Thyroid gland (tissue), 4 donors: ENCODE data around the gene ARNT2. TPM values are rescaled to one million over a fixed set of nuclear protein-coding genes. Genes with fewer than 3 reads are reported as not detected.

ENCODE experiments used
- DNase-seq, 2 donors: peaks; one replicate each; pipeline ENCODE4 v3.0.0-alpha.2; 2019
- H3K27ac ChIP-seq, 3 donors: fragments of 200-600 bp; sonication (generic); 1 replicate in 2 of 3; 2 replicates in 1 of 3; pipeline ENCODE4 v1.5.1; 2016 to 2019; ENCODE audit warnings: mild to moderate bottlenecking in 1 of 3, moderate library complexity in 1 of 3
- H3K27me3 ChIP-seq: fragments of 200-600 bp; sonication (generic); one replicate; pipeline ENCODE4 v1.5.1; 2019
- H3K36me3 ChIP-seq, 2 donors: fragments of 200-600 bp; sonication (generic); one replicate each; pipeline ENCODE4 v1.5.1; 2016 to 2019
- H3K4me1 ChIP-seq, 2 donors: fragments of 200-600 bp; sonication (generic); one replicate each; pipeline ENCODE4 v1.5.1; 2017 to 2019
- H3K4me3 ChIP-seq, 3 donors: fragments of 200-600 bp; sonication (generic); replicated peaks in 1 of 3; 1 replicate in 2 of 3; 2 replicates in 1 of 3; pipeline ENCODE4 v1.5.1; 2016; ENCODE audit warnings: mild to moderate bottlenecking in 1 of 3
- H3K9me3 ChIP-seq: fragments of 200-600 bp; sonication (generic); one replicate; pipeline ENCODE4 v1.5.1; 2017
- POLR2A ChIP-seq, 2 donors: fragments of 450-650 bp; IDR thresholded peaks; one replicate each; pipeline ENCODE4 v1.6.1; 2017; ENCODE audit warnings: antibody characterized with exemption in 2 of 2, mild to moderate bottlenecking in 2 of 2, moderate library complexity in 1 of 2
- WGBS, 2 donors: methylation state at CpG; one replicate each; pipeline ENCODE4 v1.1.5; 2017; 5-methylcytosine and 5-hydroxymethylcytosine counted together
- intact Hi-C: fragments of 100-400 bp; cut with DNase I; formaldehyde crosslinking; loops from one replicate; pipeline ENCODE4 v1.15.1; 2023
- total RNA-seq, 4 donors: library from RNA; depleted of rRNA; stranded (reverse); fragments of >200 nt; gene quantifications; one replicate each; pipeline ENCODE4 v1.2.3, GENCODE V29; 2016
- TF ChIP-seq, protein P1 (sequence below), 6 experiments: fragments of 200-600 bp in 3 of 6; fragments of 450-650 bp in 3 of 6; sonication (generic) in 3 of 6; IDR thresholded peaks; one replicate each; pipeline ENCODE4 v1.5.1; 2016 to 2019; ENCODE audit warnings: antibody characterized with exemption in 6 of 6, mild to moderate bottlenecking in 2 of 6, inconsistent platforms in 1 of 6, moderate library complexity in 1 of 6

The ARNT2 gene
- total RNA-seq, 4 donors from 2014 or later: 9.4 to 19.1 (median 13.8) TPM

DNA sequence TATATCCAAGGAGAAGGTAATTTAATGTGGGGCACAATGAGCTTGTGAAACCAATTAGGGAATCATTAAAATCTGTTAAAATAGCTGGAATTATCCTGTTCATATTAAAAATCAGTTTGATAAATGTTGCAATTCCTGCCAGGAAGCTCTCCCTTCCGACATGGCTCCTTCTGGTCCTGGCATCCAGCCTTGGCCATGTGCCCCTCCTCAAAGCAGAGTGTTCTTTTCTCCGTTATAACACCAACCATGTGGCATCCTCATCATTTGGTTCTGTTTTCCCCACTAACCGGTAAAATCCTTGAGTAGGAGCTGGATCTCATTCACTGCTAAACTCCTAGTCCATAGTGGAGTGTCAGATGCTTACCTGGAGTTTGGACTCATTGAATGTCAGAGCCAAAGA lies 127.2 kb downstream of the ARNT2 start:
- no peaks in the 10 kb centered on the region for H3K36me3 ChIP-seq
- intact Hi-C loops: no loop called here
- H3K4me1 ChIP-seq: peaks cover 7 to 12% of the 10 kb centered on the region in 2 donors
- DNase-seq: peak; percentile 46 to 51
- no peaks in the 10 kb centered on the region for H3K27me3 ChIP-seq
- WGBS, 2 donors: 31 to 44% methylated on average over 3 of the region's 3 CpGs
- no peak overlapping the region for H3K4me3 ChIP-seq
- no peaks in the 10 kb centered on the region for H3K9me3 ChIP-seq
- peak overlapping the region; percentile 22 to 52 (median 34) for H3K27ac ChIP-seq
- TF ChIP-seq POLR2A (IDR thresholded peaks at IDR 0.05): no peak
- TF ChIP-seq, protein P1, sequence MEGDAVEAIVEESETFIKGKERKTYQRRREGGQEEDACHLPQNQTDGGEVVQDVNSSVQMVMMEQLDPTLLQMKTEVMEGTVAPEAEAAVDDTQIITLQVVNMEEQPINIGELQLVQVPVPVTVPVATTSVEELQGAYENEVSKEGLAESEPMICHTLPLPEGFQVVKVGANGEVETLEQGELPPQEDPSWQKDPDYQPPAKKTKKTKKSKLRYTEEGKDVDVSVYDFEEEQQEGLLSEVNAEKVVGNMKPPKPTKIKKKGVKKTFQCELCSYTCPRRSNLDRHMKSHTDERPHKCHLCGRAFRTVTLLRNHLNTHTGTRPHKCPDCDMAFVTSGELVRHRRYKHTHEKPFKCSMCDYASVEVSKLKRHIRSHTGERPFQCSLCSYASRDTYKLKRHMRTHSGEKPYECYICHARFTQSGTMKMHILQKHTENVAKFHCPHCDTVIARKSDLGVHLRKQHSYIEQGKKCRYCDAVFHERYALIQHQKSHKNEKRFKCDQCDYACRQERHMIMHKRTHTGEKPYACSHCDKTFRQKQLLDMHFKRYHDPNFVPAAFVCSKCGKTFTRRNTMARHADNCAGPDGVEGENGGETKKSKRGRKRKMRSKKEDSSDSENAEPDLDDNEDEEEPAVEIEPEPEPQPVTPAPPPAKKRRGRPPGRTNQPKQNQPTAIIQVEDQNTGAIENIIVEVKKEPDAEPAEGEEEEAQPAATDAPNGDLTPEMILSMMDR (IDR thresholded peaks at IDR 0.05): no peak

DNA sequence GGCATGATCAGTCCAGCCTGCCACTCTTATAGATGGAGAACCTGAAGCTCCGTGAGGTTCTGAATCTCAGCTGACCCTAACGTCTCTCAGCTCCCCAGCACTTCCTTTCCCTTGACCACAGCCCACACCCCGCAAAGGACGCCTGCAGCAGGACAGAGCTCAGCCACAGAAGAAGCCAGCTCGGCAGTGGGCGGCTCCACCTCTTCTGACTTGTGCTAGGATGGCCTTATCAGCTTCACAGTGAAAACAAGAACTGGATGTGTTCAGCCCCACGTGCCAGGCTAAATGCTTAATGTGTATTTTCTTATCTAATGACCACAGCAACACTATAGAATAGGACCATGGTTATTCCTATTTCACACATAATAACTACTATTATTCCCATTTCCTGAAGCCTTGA lies 127.6 kb downstream of the ARNT2 start:
- DNase-seq: no peak
- 66 to 73% methylated on average over 7 of the region's 7 CpGs for WGBS, 2 donors
- TF ChIP-seq POLR2A (IDR thresholded peaks at IDR 0.05): no peak
- TF ChIP-seq, protein P1 (IDR thresholded peaks at IDR 0.05): no peak
- H3K9me3 ChIP-seq: no peaks in the 10 kb centered on the region
- peak overlapping the region in 1 of 3 donors; percentile 52 for H3K27ac ChIP-seq
- H3K4me3 ChIP-seq: no peak overlapping the region
- intact Hi-C loops: no loop called here
- no peaks in the 10 kb centered on the region for H3K36me3 ChIP-seq
- peaks cover 7 to 12% of the 10 kb centered on the region in 2 donors for H3K4me1 ChIP-seq
- H3K27me3 ChIP-seq: no peaks in the 10 kb centered on the region

- Histone ChIP-seq H3K4me3 (no peak overlapping the region), H3K27ac (no peak overlapping the region), H3K27me3 (no peaks in the 10 kb centered on the region), H3K9me3 (no peaks in the 10 kb centered on the region), H3K36me3 (no peaks in the 10 kb centered on the region), H3K4me1 (peaks cover 7 to 12% of the 10 kb centered on the region in 2 donors)
- intact Hi-C loops: no loop called here
- TF ChIP-seq, protein P1 (IDR thresholded peaks at IDR 0.05): no peak
- no peak for TF ChIP-seq POLR2A (IDR thresholded peaks at IDR 0.05)
- 85 to 95% methylated on average over 4 of the region's 4 CpGs for WGBS, 2 donors
- DNase-seq: no peak
Measured at GRCh38 chr15:80533790-80534333, 129.7 kb downstream of the ARNT2 start.

DNA sequence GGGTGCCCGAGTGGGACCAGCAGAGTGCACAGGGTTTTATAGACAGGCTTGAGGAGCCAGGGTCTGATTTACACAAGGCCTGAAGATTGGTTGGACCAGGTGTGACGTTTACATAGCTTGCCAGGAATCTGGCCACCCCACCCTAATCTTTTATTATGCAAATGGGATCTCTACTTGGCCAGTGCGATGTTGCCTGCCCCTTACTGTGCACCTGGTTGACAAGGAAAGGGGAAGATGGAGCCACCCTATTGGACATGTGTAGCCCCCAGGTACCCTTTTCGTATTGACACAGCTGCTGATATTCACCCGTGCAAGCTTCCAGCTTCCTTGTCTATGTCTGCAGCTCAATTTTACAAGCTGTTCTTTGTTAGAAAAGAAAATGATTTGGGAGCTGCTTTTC lies 132.0 kb downstream of the ARNT2 start:
- Histone ChIP-seq H3K27ac (no peak overlapping the region), H3K36me3 (no peaks in the 10 kb centered on the region), H3K27me3 (no peaks in the 10 kb centered on the region), H3K9me3 (no peaks in the 10 kb centered on the region), H3K4me1 (peaks cover 6 to 7% of the 10 kb centered on the region in 2 donors), H3K4me3 (no peak overlapping the region)
- WGBS, 2 donors: 83 to 92% methylated on average over 5 of the region's 5 CpGs
- DNase-seq: no peak
- TF ChIP-seq, protein P1 (IDR thresholded peaks at IDR 0.05): no peak
- TF ChIP-seq POLR2A (IDR thresholded peaks at IDR 0.05): no peak
- intact Hi-C loops: no loop called here

GRCh38 chr15:80536716-80537115 lies 132.5 kb downstream of the ARNT2 start:
- WGBS, 2 donors: 82 to 83% methylated on average over 2 of the region's 2 CpGs
- intact Hi-C loops: no loop called here
- Histone ChIP-seq H3K27me3 (no peaks in the 10 kb centered on the region), H3K36me3 (no peaks in the 10 kb centered on the region), H3K27ac (no peak overlapping the region), H3K4me3 (no peak overlapping the region), H3K9me3 (no peaks in the 10 kb centered on the region), H3K4me1 (peaks cover under 1 to 3% of the 10 kb centered on the region in 2 donors)
- TF ChIP-seq, protein P1 (IDR thresholded peaks at IDR 0.05): no peak
- TF ChIP-seq POLR2A (IDR thresholded peaks at IDR 0.05): no peak
- DNase-seq: no peak
